Hindlimb muscle (tissue), 1 donor: ENCODE data around the gene TNIP3. TPM values are rescaled to one million over a fixed set of nuclear protein-coding genes. Genes with fewer than 3 reads are reported as not detected.
"Not testable (repeated sequence)": the region's sequence is repeated elsewhere in the genome, so short reads cannot be mapped to it uniquely, and the experiment has no call there.

Source experiments
- DNase-seq: peaks from one replicate; pipeline ENCODE4 v3.0.0-alpha.2; 2013
- polyA plus RNA-seq: library from polyadenylated mRNA; unstranded; fragments of 120-200 nt; gene quantifications from one replicate; pipeline ENCODE4 v1.2.1, GENCODE V29; 2013; ENCODE audit not compliant: insufficient read length

Gene TNIP3
- 0.15 TPM for polyA plus RNA-seq

GRCh38 chr4:121164291-121164690 is at the start of gene TNIP3:
TSS of gene TNIP3 (minus strand) at chr4:121164321. CDS start at chr4:121164125, 196 bp downstream.
- no peak for DNase-seq

- peak; percentile 72 for DNase-seq
Observed at GRCh38 chr4:121212806-121213205, 48.7 kb upstream of the TNIP3 start.

GRCh38 chr4:121209171-121209570 is 45.0 kb upstream of the TNIP3 start:
- DNase-seq: no peak

GRCh38 chr4:121208244-121209007 is 44.3 kb upstream of the TNIP3 start:
- no peak for DNase-seq

- not testable (repeated sequence) for DNase-seq
Observed at GRCh38 chr4:121205777-121206176, 41.7 kb upstream of the TNIP3 start.

- DNase-seq: no peak
Observed at GRCh38 chr4:121200795-121201472, 36.8 kb upstream of the TNIP3 start.

GRCh38 chr4:121199742-121200561 is 35.8 kb upstream of the TNIP3 start:
- no peak for DNase-seq

- DNase-seq: no peak
Observed at GRCh38 chr4:121198251-121198650, 34.1 kb upstream of the TNIP3 start.

GRCh38 chr4:121195649-121196048 is 31.5 kb upstream of the TNIP3 start:
- no peak for DNase-seq

- peak; percentile 42 for DNase-seq
Observed at GRCh38 chr4:121192480-121192879, 28.4 kb upstream of the TNIP3 start.

GRCh38 chr4:121192013-121192412 is 27.9 kb upstream of the TNIP3 start:
- no peak for DNase-seq

GRCh38 chr4:121191361-121191760 is 27.2 kb upstream of the TNIP3 start:
- DNase-seq: no peak

GRCh38 chr4:121190389-121190788 is 26.3 kb upstream of the TNIP3 start:
- no peak for DNase-seq

- DNase-seq: no peak
Observed at GRCh38 chr4:121189326-121190215, 25.4 kb upstream of the TNIP3 start.

- DNase-seq: no peak
Observed at GRCh38 chr4:121187206-121187605, 23.1 kb upstream of the TNIP3 start.

GRCh38 chr4:121185960-121186359 is 21.8 kb upstream of the TNIP3 start:
- no peak for DNase-seq

- no peak for DNase-seq
Observed at GRCh38 chr4:121183989-121184388, 19.9 kb upstream of the TNIP3 start.

GRCh38 chr4:121183361-121183760 is 19.2 kb upstream of the TNIP3 start:
- DNase-seq: no peak

GRCh38 chr4:121182296-121182695 is 18.2 kb upstream of the TNIP3 start:
- DNase-seq: no peak

GRCh38 chr4:121181493-121181892 is 17.4 kb upstream of the TNIP3 start:
- no peak for DNase-seq

- no peak for DNase-seq
Observed at GRCh38 chr4:121180558-121180957, 16.4 kb upstream of the TNIP3 start.
